Small intestine (tissue), 7 donors: ENCODE data around the gene RASAL2. TPM values are rescaled to one million over a fixed set of nuclear protein-coding genes. Genes with fewer than 3 reads are reported as not detected.
A peak's percentile ranks its signal among the peaks of the same experiment; 100 is the strongest.

Source experiments
- DNase-seq, 2 donors: peaks; one replicate each; pipeline versions ENCODE4 v3.0.0 to v3.0.0-alpha.2; 2013
- FAIRE-seq: peaks from 2 replicates; lab custom pipeline; 2012; peaks lifted over from hg19 to GRCh38; lab: Jason Lieb, UNC
- H3K27ac ChIP-seq, 3 donors: one replicate each; pipeline ENCODE4 v1.5.1; 2013; ENCODE audit warnings: low read length in 2 of 3, mild to moderate bottlenecking in 2 of 3, control low read depth in 1 of 3, inconsistent platforms in 1 of 3, low read depth in 1 of 3, moderate library complexity in 1 of 3
- H3K27me3 ChIP-seq, 3 donors: one replicate each; pipeline ENCODE4 v1.6.1; 2013; ENCODE audit warnings: low read length in 3 of 3, inconsistent platforms in 1 of 3; ENCODE audit not compliant: control insufficient read depth in 3 of 3, insufficient read depth in 3 of 3
- H3K36me3 ChIP-seq, 3 donors: one replicate each; pipeline ENCODE4 v1.6.1; 2013; ENCODE audit warnings: low read length in 3 of 3, inconsistent platforms in 1 of 3, low read depth in 1 of 3, mild to moderate bottlenecking in 1 of 3, moderate library complexity in 1 of 3; ENCODE audit not compliant: control insufficient read depth in 3 of 3, insufficient read depth in 2 of 3
- H3K4me1 ChIP-seq, 3 donors: one replicate each; pipeline ENCODE4 v1.6.1; 2013; ENCODE audit warnings: low read length in 2 of 3, inconsistent platforms in 1 of 3, low read depth in 1 of 3, mild to moderate bottlenecking in 1 of 3, moderate library complexity in 1 of 3; ENCODE audit not compliant: control insufficient read depth in 3 of 3, insufficient read depth in 2 of 3
- H3K4me3 ChIP-seq, 3 donors: one replicate each; pipeline ENCODE4 v1.5.1; 2013; ENCODE audit warnings: low read length in 3 of 3, control low read depth in 1 of 3, inconsistent platforms in 1 of 3, low read depth in 1 of 3, mild to moderate bottlenecking in 1 of 3, moderate library complexity in 1 of 3
- H3K9me3 ChIP-seq, 2 donors: one replicate each; pipeline ENCODE4 v1.6.1; 2013; ENCODE audit warnings: low read depth in 1 of 2, low read length in 1 of 2; ENCODE audit not compliant: control insufficient read depth in 2 of 2, insufficient read depth in 1 of 2
- WGBS, 3 donors: extraction: QIAGEN DNeasy Blood & Tissue Kit; methylation state at CpG; one replicate each; pipeline ENCODE4 v1.1.7; 2013; 5-methylcytosine and 5-hydroxymethylcytosine counted together
- polyA plus RNA-seq, 4 donors: library from polyadenylated mRNA; stranded (reverse) in 3 of 4; unstranded in 1 of 4; fragments of 200-250 nt in 3 of 4; fragments of 120-200 nt in 1 of 4; gene quantifications; one replicate each; pipeline versions ENCODE4 v1.2.1 to v1.2.3, GENCODE V29; 2013
- donor health status: healthy with polysubstance abuse.
- donor health status: control.
- donor health status: control.
- donor health status: Bipolar disorder and iron deficiency.
- donor health status: healthy.

Gene RASAL2
- polyA plus RNA-seq, 4 donors = 1.8 to 23.5 (median 3.3) TPM

GRCh38 chr1:178506177-178506576 is 412.3 kb downstream of the RASAL2 start:
- Histone ChIP-seq H3K4me3 (no peak overlapping the region), H3K4me1 (peaks cover 0 to 17% (median 3%) of the 10 kb centered on the region in 3 donors), H3K27me3 (peaks cover 0 to 3% (median 0%) of the 10 kb centered on the region in 3 donors), H3K9me3 (no peaks in the 10 kb centered on the region), H3K27ac (peak overlapping the region in 2 of 3 donors; percentile 17 to 49), H3K36me3 (no peaks in the 10 kb centered on the region)
- FAIRE-seq = no peak
- no peak for DNase-seq
- 42 to 86% (median 61%) methylated on average over 6 of the region's 6 CpGs for WGBS, 3 donors

- H3K4me1 ChIP-seq = peaks cover 0 to 17% (median 3%) of the 10 kb centered on the region in 3 donors
- no peaks in the 10 kb centered on the region for H3K36me3 ChIP-seq
- peaks cover 0 to 3% (median 0%) of the 10 kb centered on the region in 3 donors for H3K27me3 ChIP-seq
- peak overlapping the region in 2 of 3 donors; percentile 17 to 49 for H3K27ac ChIP-seq
- FAIRE-seq (no peak), DNase-seq (peak; percentile 90 to 95)
- H3K4me3 ChIP-seq = no peak overlapping the region
- H3K9me3 ChIP-seq = no peaks in the 10 kb centered on the region
- WGBS, 3 donors = 17 to 58% (median 37%) methylated on average over 6 of the region's 6 CpGs
These were observed 412.8 kb downstream of the RASAL2 start for GRCh38 chr1:178506669-178507068.

GRCh38 chr1:178509414-178510007 is 415.6 kb downstream of the RASAL2 start:
- no peak overlapping the region for H3K27ac ChIP-seq
- no peaks in the 10 kb centered on the region for H3K27me3 ChIP-seq
- H3K36me3 ChIP-seq = no peaks in the 10 kb centered on the region
- no peak overlapping the region for H3K4me3 ChIP-seq
- peaks cover 0 to 17% (median 3%) of the 10 kb centered on the region in 3 donors for H3K4me1 ChIP-seq
- no peaks in the 10 kb centered on the region for H3K9me3 ChIP-seq
- no peak for DNase-seq
- FAIRE-seq = no peak
- WGBS, 3 donors = 83 to 90% (median 86%) methylated on average over 5 of the region's 5 CpGs

- Histone ChIP-seq H3K9me3 (no peaks in the 10 kb centered on the region), H3K27me3 (no peaks in the 10 kb centered on the region)
- FAIRE-seq = no peak
These were observed 416.3 kb downstream of the RASAL2 start for GRCh38 chr1:178510155-178510554.

GRCh38 chr1:178512566-178513277 is 418.8 kb downstream of the RASAL2 start, which contains the start of gene TEX35:
TEX35 (plus strand) TSS chr1:178513109; CDS start chr1:178513189, 80 bp downstream.
- Histone ChIP-seq H3K36me3 (no peaks in the 10 kb centered on the region), H3K4me3 (no peak within 1 kb of the TSS), H3K9me3 (no peaks in the 10 kb centered on the region), H3K4me1 (no peaks in the 10 kb centered on the region), H3K27ac (no peak within 1 kb of the TSS), H3K27me3 (no peaks in the 10 kb centered on the region)
- 92 to 96% (median 94%) methylated on average over 19 of the region's 19 CpGs for WGBS, 3 donors
- DNase-seq = no peak
- FAIRE-seq = no peak

More at GRCh38 chr1:178510155-178510554, 416.3 kb downstream of the RASAL2 start:
- WGBS, 3 donors = 71 to 81% (median 76%) methylated on average over 4 of the region's 4 CpGs
- H3K36me3 ChIP-seq = no peaks in the 10 kb centered on the region
- H3K4me1 ChIP-seq = peaks cover 0 to 17% (median 3%) of the 10 kb centered on the region in 3 donors
- DNase-seq = no peak
- no peak overlapping the region for H3K27ac ChIP-seq
- no peak overlapping the region for H3K4me3 ChIP-seq

- Histone ChIP-seq H3K27me3 (no peaks in the 10 kb centered on the region), H3K27ac (no peak overlapping the region), H3K4me1 (no peaks in the 10 kb centered on the region), H3K9me3 (no peaks in the 10 kb centered on the region), H3K4me3 (no peak overlapping the region), H3K36me3 (no peaks in the 10 kb centered on the region)
- no peak for FAIRE-seq
- peak in 1 of 2 donors; percentile 62 for DNase-seq
- 31 to 47% (median 46%) methylated on average over 14 of the region's 14 CpGs for WGBS, 3 donors
These were observed 419.5 kb downstream of the RASAL2 start for GRCh38 chr1:178513278-178513983.

- Histone ChIP-seq H3K4me1 (no peaks in the 10 kb centered on the region), H3K4me3 (no peak overlapping the region), H3K27ac (no peak overlapping the region), H3K9me3 (no peaks in the 10 kb centered on the region), H3K27me3 (no peaks in the 10 kb centered on the region), H3K36me3 (no peaks in the 10 kb centered on the region)
- FAIRE-seq = no peak
- 87 to 96% (median 95%) methylated on average over 4 of the region's 4 CpGs for WGBS, 3 donors
- DNase-seq = no peak
These were observed 422.2 kb downstream of the RASAL2 start for GRCh38 chr1:178516110-178516509.

GRCh38 chr1:178518894-178519293 is 425.0 kb downstream of the RASAL2 start:
- no peaks in the 10 kb centered on the region for H3K4me1 ChIP-seq
- no peak overlapping the region for H3K4me3 ChIP-seq
- H3K9me3 ChIP-seq = no peaks in the 10 kb centered on the region
- no peak overlapping the region for H3K27ac ChIP-seq
- peak in 1 of 2 donors; percentile 29 for DNase-seq
- no peaks in the 10 kb centered on the region for H3K27me3 ChIP-seq
- no peaks in the 10 kb centered on the region for H3K36me3 ChIP-seq
- 20 to 69% (median 41%) methylated on average over 4 of the region's 4 CpGs for WGBS, 3 donors
- FAIRE-seq = no peak
